OCI-LY3 (cell line): Measurements from ENCODE around the gene GGCX.

Experiments used
- H2AFZ ChIP-seq: fragments of 200-600, 300-600 bp; shearing (Covaris generic); 2 replicates; pipeline ENCODE4 v1.6.0; 2014; ENCODE audit warnings: antibody characterized with exemption, low read depth, low read length
- H3K27ac ChIP-seq: fragments of 200-600, 300-600 bp; sonication (generic); 2 replicates; pipeline ENCODE4 v1.5.1; 2014; ENCODE audit warnings: mild to moderate bottlenecking, low read length, moderate library complexity, mixed read lengths
- H3K27me3 ChIP-seq: fragments of 200-600, 300-600 bp; sonication (generic); 2 replicates; pipeline ENCODE4 v1.6.1; 2014; ENCODE audit warnings: low read depth, low read length, mixed read lengths
- H3K36me3 ChIP-seq: fragments of 200-600, 300-600 bp; sonication (generic); replicated peaks from 2 replicates; pipeline ENCODE3; 2014; ENCODE audit warnings: low read depth, low read length, mixed read lengths
- H3K4me1 ChIP-seq: fragments of 300-600, 200-600 bp; sonication (generic); 2 replicates; pipeline ENCODE4 v1.6.1; 2014; ENCODE audit warnings: low read length, mixed read lengths
- H3K4me2 ChIP-seq: fragments of 200-600, 300-600 bp; sonication (generic); 2 replicates; pipeline ENCODE4 v1.6.1; 2014; ENCODE audit warnings: low read length, mixed read lengths
- H3K4me3 ChIP-seq: fragments of 300-600, 200-600 bp; sonication (generic); 2 replicates; pipeline ENCODE4 v1.5.1; 2014; ENCODE audit warnings: antibody characterized with exemption, mild to moderate bottlenecking, low read length, moderate library complexity
- H3K79me2 ChIP-seq: fragments of 300-600, 200-600 bp; shearing (Covaris generic); 2 replicates; pipeline ENCODE4 v1.6.1; 2014; ENCODE audit warnings: mild to moderate bottlenecking, low read length, mixed read lengths
- H3K9ac ChIP-seq: fragments of 300-600, 200-600 bp; shearing (Covaris generic); 2 replicates; pipeline ENCODE4 v1.6.0; 2014; ENCODE audit warnings: mild to moderate bottlenecking, low read length, moderate library complexity
- H3K9me3 ChIP-seq: fragments of 200-600, 300-600 bp; shearing (Covaris generic); 2 replicates; pipeline ENCODE4 v1.6.1; 2014; ENCODE audit warnings: low read length, mixed read lengths; ENCODE audit not compliant: insufficient read depth
- H4K20me1 ChIP-seq: fragments of 200-600, 300-600 bp; sonication (generic); 2 replicates; pipeline ENCODE4 v1.6.1; 2016; ENCODE audit warnings: low read length, mixed read lengths; ENCODE audit not compliant: insufficient read depth
- EZH2phosphoT487 ChIP-seq: fragments of 200-600 bp; shearing (Covaris generic); IDR thresholded peaks from 2 replicates; pipeline ENCODE4 v1.6.1; 2018; ENCODE audit warnings: antibody characterized with exemption, mixed run types, low read depth
- TF ChIP-seq, protein P1 (sequence below): fragments of 200-600, 300-600 bp; sonication (generic); IDR thresholded peaks from 2 replicates; pipeline ENCODE4 v1.5.1; 2014; ENCODE audit warnings: antibody characterized with exemption, low read length, low read depth

GGCX gene

DNA sequence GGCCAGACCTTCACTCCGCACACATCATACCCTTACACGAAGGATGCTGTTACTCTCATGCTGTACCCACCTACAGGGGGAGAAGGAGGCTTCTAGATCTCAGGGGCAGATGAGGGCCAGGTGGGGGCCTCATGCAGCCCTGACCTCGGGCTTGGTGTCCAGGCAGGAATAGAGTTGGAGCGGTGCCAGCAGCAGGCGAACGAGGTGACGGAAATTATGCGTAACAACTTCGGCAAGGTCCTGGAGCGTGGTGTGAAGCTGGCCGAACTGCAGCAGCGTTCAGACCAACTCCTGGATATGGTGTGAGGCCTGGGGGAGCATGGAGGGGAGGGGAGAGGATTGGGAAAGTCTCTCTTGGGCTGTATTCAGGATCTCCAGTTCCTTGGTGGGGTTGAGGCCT is 30.3 kb upstream of the GGCX start:
- Histone ChIP-seq H4K20me1 (no peaks in the 10 kb centered on the region), H3K36me3 (no peaks in the 10 kb centered on the region), H3K27me3 (no peaks in the 10 kb centered on the region), H3K4me3 (no peak overlapping the region), H3K4me1 (peaks cover 11% of the 10 kb centered on the region), H3K27ac (no peak overlapping the region), H3K4me2 (no peak overlapping the region), H3K9ac (no peak overlapping the region), H3K9me3 (no peaks in the 10 kb centered on the region), H2AFZ (no peak overlapping the region), H3K79me2 (peaks cover 19% of the 10 kb centered on the region)
- no peak for TF ChIP-seq EZH2phosphoT487
- TF ChIP-seq, protein P1, sequence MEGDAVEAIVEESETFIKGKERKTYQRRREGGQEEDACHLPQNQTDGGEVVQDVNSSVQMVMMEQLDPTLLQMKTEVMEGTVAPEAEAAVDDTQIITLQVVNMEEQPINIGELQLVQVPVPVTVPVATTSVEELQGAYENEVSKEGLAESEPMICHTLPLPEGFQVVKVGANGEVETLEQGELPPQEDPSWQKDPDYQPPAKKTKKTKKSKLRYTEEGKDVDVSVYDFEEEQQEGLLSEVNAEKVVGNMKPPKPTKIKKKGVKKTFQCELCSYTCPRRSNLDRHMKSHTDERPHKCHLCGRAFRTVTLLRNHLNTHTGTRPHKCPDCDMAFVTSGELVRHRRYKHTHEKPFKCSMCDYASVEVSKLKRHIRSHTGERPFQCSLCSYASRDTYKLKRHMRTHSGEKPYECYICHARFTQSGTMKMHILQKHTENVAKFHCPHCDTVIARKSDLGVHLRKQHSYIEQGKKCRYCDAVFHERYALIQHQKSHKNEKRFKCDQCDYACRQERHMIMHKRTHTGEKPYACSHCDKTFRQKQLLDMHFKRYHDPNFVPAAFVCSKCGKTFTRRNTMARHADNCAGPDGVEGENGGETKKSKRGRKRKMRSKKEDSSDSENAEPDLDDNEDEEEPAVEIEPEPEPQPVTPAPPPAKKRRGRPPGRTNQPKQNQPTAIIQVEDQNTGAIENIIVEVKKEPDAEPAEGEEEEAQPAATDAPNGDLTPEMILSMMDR: no peak

DNA sequence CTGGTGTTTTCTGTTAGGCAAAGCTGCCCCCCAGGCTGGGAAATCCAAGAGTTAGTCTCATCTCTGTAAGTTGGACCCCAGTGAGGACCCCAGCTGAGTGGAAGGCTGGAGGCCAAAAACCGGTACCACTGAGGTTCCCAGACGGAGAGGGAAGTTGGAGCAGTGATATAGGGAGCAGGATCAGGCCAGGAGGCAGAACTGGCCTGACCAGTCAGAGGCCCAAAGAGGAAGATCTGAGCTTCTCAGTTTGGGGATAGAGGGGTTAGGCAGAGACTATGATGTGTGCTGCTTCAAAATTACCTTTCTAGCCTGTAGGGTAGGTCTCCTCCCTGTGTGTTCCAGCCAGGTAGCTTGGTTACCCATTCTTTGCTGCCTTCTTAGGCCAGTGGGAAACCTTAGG is 29.7 kb upstream of the GGCX start:
- Histone ChIP-seq H3K4me2 (no peak overlapping the region), H3K79me2 (peaks cover 13% of the 10 kb centered on the region), H3K9ac (no peak overlapping the region), H3K4me3 (no peak overlapping the region), H3K9me3 (no peaks in the 10 kb centered on the region), H3K36me3 (no peaks in the 10 kb centered on the region), H3K4me1 (peaks cover 6% of the 10 kb centered on the region), H2AFZ (no peak overlapping the region), H3K27ac (no peak overlapping the region), H3K27me3 (no peaks in the 10 kb centered on the region), H4K20me1 (no peaks in the 10 kb centered on the region)
- TF ChIP-seq, protein P1: no peak
- no peak for TF ChIP-seq EZH2phosphoT487

GRCh38 chr2:85589982-85590791 is 28.9 kb upstream of the GGCX start:
- no peaks in the 10 kb centered on the region for H4K20me1 ChIP-seq
- no peaks in the 10 kb centered on the region for H3K36me3 ChIP-seq
- H3K4me3 ChIP-seq: no peak overlapping the region
- no peak overlapping the region for H2AFZ ChIP-seq
- H3K9me3 ChIP-seq: no peaks in the 10 kb centered on the region
- peaks cover 8% of the 10 kb centered on the region for H3K4me1 ChIP-seq
- H3K79me2 ChIP-seq: peaks cover 9% of the 10 kb centered on the region
- no peaks in the 10 kb centered on the region for H3K27me3 ChIP-seq
- H3K4me2 ChIP-seq: no peak overlapping the region
- H3K9ac ChIP-seq: no peak overlapping the region
- TF ChIP-seq, protein P1: no peak
- no peak for TF ChIP-seq EZH2phosphoT487
- no peak overlapping the region for H3K27ac ChIP-seq

GRCh38 chr2:85589181-85589580 is 27.9 kb upstream of the GGCX start:
- no peaks in the 10 kb centered on the region for H3K79me2 ChIP-seq
- H3K4me2 ChIP-seq: no peak overlapping the region
- peaks cover 7% of the 10 kb centered on the region; the same call in 1 of the 2 replicates for H3K4me1 ChIP-seq
- H3K36me3 ChIP-seq: no peaks in the 10 kb centered on the region
- H2AFZ ChIP-seq: no peak overlapping the region
- H4K20me1 ChIP-seq: no peaks in the 10 kb centered on the region
- H3K9me3 ChIP-seq: no peaks in the 10 kb centered on the region
- H3K9ac ChIP-seq: no peak overlapping the region
- no peaks in the 10 kb centered on the region for H3K27me3 ChIP-seq
- H3K27ac ChIP-seq: no peak overlapping the region
- no peak for TF ChIP-seq EZH2phosphoT487
- TF ChIP-seq, protein P1: no peak
- no peak overlapping the region for H3K4me3 ChIP-seq
